Tibial artery (tissue), 4 donors: ENCODE measurements around the gene AKR1C3.

Experiments
- DNase-seq, 2 donors: peaks; one replicate each; pipeline ENCODE4 v3.0.0-alpha.2; 2019
- H3K27ac ChIP-seq, 2 donors: fragments of 200-600 bp; sonication (generic) in 1 of 2; 1 replicate in 1 of 2; 2 replicates in 1 of 2; pipeline ENCODE4 v1.5.1; 2018 to 2019; ENCODE audit warnings: mild to moderate bottlenecking in 1 of 2
- H3K27me3 ChIP-seq, 2 donors: fragments of 200-600 bp; sonication (generic) in 1 of 2; one replicate each; pipeline versions ENCODE4 v1.5.1 to v1.6.0; 2016 to 2019
- H3K36me3 ChIP-seq, 3 donors: fragments of 200-600 bp; sonication (generic) in 2 of 3; one replicate each; pipeline ENCODE4 v1.5.1; 2016 to 2019; ENCODE audit warnings: mild to moderate bottlenecking in 2 of 3
- H3K4me1 ChIP-seq, 4 donors: fragments of 200-600 bp; sonication (generic) in 2 of 4; 1 replicate in 3 of 4; 2 replicates in 1 of 4; pipeline ENCODE4 v1.5.1; 2016 to 2019
- H3K4me3 ChIP-seq, 2 donors: fragments of 200-600 bp; sonication (generic) in 1 of 2; 1 replicate in 1 of 2; 2 replicates in 1 of 2; pipeline ENCODE4 v1.5.1; 2018 to 2019; ENCODE audit warnings: mild to moderate bottlenecking in 2 of 2
- H3K9me3 ChIP-seq, 3 donors: fragments of 200-600 bp; sonication (generic) in 1 of 3; one replicate each; pipeline ENCODE4 v1.5.1; 2016 to 2019
- intact Hi-C: fragments of 100-400 bp; cut with DNase I; formaldehyde crosslinking; loops from one replicate; pipeline ENCODE4 v1.15.0; 2023; ENCODE audit warnings: low total_unique reads
- TF ChIP-seq, protein P1 (sequence below), 2 experiments: fragments of 200-600 bp in 1 of 2; fragments of 450-650 bp in 1 of 2; IDR thresholded peaks; one replicate each; pipeline ENCODE4 v1.5.1; 2017 to 2019; ENCODE audit warnings: antibody characterized with exemption in 2 of 2, mild to moderate bottlenecking in 1 of 2, moderate library complexity in 1 of 2

AKR1C3 gene

DNA sequence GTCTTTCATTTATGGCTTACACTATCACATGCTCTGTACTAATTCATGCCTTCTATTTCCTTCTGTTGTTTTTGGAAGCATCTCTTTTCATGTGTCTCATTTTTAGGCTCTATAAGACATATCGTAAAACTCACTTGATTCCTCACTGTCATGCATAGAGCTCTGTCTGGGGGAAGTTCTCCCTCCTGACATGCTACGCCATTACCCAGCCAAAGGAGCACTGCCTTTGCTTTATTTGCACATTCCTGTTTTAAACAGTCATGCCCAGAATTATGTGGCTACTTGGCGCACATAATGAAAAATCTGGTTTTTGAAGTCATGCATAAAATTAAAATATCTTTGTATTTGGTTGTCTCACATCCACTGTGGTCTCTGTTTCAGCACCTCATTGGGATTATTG is 17.6 kb upstream of the AKR1C3 start:
- Histone ChIP-seq H3K4me1 (peaks cover 0 to 29% (median 13%) of the 10 kb centered on the region in 4 donors), H3K9me3 (no peaks in the 10 kb centered on the region), H3K27ac (peak overlapping the region in 1 of 2 donors; percentile 34), H3K4me3 (no peak overlapping the region), H3K27me3 (no peaks in the 10 kb centered on the region), H3K36me3 (no peaks in the 10 kb centered on the region)
- no peak for DNase-seq
- intact Hi-C loops = loop anchor here (10.0 kb wide), 1 partner anchor 132 kb away; no protein-coding TSS in a partner anchor
- TF ChIP-seq, protein P1, sequence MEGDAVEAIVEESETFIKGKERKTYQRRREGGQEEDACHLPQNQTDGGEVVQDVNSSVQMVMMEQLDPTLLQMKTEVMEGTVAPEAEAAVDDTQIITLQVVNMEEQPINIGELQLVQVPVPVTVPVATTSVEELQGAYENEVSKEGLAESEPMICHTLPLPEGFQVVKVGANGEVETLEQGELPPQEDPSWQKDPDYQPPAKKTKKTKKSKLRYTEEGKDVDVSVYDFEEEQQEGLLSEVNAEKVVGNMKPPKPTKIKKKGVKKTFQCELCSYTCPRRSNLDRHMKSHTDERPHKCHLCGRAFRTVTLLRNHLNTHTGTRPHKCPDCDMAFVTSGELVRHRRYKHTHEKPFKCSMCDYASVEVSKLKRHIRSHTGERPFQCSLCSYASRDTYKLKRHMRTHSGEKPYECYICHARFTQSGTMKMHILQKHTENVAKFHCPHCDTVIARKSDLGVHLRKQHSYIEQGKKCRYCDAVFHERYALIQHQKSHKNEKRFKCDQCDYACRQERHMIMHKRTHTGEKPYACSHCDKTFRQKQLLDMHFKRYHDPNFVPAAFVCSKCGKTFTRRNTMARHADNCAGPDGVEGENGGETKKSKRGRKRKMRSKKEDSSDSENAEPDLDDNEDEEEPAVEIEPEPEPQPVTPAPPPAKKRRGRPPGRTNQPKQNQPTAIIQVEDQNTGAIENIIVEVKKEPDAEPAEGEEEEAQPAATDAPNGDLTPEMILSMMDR (IDR thresholded peaks at IDR 0.05) = no peak

DNA sequence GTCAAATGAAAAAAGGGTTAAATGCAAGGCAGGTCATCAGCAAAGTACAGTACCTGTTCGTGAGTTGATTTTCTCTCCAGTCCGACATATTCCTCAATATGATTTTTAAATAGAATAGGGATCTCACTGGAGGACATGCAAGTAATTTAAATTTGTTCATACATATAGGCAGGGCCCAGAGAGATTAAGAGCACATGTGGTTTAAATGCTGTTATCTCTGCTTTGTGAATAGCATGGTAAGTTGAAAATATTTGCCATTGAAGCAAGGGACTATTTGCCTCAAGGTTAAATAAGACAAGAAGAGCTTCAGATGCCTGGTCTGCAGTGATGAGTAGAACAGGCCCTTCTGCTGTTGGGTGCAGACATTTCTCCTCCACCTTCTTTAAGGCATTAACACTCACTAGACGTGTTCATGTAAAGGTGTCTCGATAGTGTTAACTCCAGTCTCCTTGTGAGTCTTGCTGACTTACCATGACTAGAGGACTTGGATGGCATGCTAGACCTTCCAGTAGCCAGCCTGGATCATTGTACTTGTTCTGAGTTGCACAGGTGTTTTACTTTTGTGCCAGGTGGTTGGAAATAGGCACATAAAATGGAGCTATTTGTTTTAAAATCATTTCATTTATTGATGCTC is 15.6 kb upstream of the AKR1C3 start:
- no peak for DNase-seq
- Histone ChIP-seq H3K27me3 (no peaks in the 10 kb centered on the region), H3K27ac (no peak overlapping the region), H3K9me3 (no peaks in the 10 kb centered on the region), H3K4me1 (peaks cover 0 to 17% (median 3%) of the 10 kb centered on the region in 4 donors), H3K36me3 (no peaks in the 10 kb centered on the region), H3K4me3 (no peak overlapping the region)
- TF ChIP-seq, protein P1 (IDR thresholded peaks at IDR 0.05) = no peak
- intact Hi-C loops = loop anchor here (10.0 kb wide), 1 partner anchor 134 kb away; no protein-coding TSS in a partner anchor

DNA sequence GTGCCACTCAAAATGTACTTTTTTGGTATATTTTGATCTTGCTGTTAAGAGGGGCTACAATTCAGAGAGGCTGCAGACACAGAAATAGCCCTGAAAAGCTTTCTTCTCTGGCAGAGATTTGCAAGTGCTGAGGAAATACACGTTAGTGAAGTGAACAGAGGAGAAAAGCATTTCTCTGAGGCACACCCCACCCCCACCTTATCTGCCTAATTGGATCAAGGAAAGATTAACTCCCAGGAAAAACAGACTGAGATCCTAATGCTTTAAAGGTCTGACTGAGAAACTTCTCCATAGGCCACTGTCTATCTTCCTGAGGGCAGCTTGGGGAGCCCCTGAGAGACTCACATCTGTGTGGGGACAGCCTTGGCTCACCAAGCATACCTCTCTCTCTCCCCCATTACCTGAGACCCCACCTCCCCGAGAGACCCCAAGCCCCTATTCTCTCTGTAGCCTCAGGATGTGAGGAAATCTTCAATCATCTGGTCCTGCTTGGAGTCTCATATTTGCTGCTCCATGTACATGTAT is 14.8 kb upstream of the AKR1C3 start:
- no peak overlapping the region for H3K27ac ChIP-seq
- DNase-seq = no peak
- no peak overlapping the region for H3K4me3 ChIP-seq
- H3K9me3 ChIP-seq = no peaks in the 10 kb centered on the region
- H3K4me1 ChIP-seq = peaks cover 0 to 17% (median 3%) of the 10 kb centered on the region in 4 donors
- no peaks in the 10 kb centered on the region for H3K36me3 ChIP-seq
- TF ChIP-seq, protein P1 (IDR thresholded peaks at IDR 0.05) = no peak
- H3K27me3 ChIP-seq = no peaks in the 10 kb centered on the region
- intact Hi-C loops = loop anchor here (10.0 kb wide), 1 partner anchor 135 kb away; no protein-coding TSS in a partner anchor

DNA sequence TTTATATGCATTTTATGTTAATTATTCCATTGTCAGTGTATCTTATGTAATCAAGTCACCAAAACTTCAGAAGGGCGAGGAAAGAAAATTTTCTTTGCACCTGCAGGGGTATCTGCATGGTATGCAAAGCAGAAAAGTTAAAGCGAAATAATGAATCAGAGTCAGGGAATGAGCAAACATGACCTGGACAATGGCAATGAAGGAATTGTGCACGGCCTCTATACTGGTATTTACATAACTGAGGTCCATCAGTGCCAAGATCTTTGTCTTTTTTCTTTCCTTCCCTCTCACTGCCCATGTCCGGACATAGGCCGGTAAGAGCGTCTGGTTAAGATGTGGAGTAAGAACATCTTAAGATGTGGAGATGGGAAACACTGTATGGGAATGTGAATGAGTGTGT is 14.4 kb upstream of the AKR1C3 start:
- TF ChIP-seq, protein P1 (IDR thresholded peaks at IDR 0.05) = no peak
- H3K4me3 ChIP-seq = no peak overlapping the region
- H3K9me3 ChIP-seq = no peaks in the 10 kb centered on the region
- DNase-seq = no peak
- intact Hi-C loops = loop anchor here (10.0 kb wide), 1 partner anchor 135 kb away; no protein-coding TSS in a partner anchor
- no peaks in the 10 kb centered on the region for H3K27me3 ChIP-seq
- H3K36me3 ChIP-seq = no peaks in the 10 kb centered on the region
- peaks cover 0 to 17% (median 3%) of the 10 kb centered on the region in 4 donors for H3K4me1 ChIP-seq
- H3K27ac ChIP-seq = no peak overlapping the region

DNA sequence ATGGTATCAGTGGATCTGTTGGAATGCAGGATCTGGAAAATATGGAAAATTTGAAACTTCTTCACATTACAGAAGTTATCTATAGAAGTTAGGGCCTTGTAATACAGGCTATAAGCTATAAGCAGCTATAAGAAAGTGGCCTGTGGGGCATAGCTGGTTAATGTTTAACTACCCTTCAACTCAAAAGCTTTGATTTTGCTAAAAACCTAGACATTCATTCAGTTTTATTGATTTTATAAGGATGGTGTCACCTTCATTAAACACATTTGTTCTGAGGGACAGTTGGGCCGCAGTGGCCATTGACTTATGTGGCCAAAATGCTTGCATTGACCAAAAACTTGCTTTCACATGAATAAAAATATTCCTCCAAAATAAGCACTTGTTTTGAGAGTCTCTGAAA is 13.1 kb upstream of the AKR1C3 start:
- no peak for DNase-seq
- TF ChIP-seq, protein P1 (IDR thresholded peaks at IDR 0.05) = no peak
- intact Hi-C loops = no loop called here

More for the DNA sequence above, 13.1 kb upstream of the AKR1C3 start:
- Histone ChIP-seq H3K27ac (no peak overlapping the region), H3K4me3 (no peak overlapping the region), H3K27me3 (no peaks in the 10 kb centered on the region), H3K4me1 (peaks cover 0 to 15% (median 3%) of the 10 kb centered on the region in 4 donors), H3K36me3 (no peaks in the 10 kb centered on the region), H3K9me3 (no peaks in the 10 kb centered on the region)
